Peyer's patch (tissue), 4 donors: ENCODE data around the gene AHR.

ENCODE experiments used
- POLR2A ChIP-seq, 2 donors: fragments of 450-650 bp; IDR thresholded peaks; one replicate each; pipeline ENCODE4 v1.5.1; 2017; ENCODE audit warnings: antibody characterized with exemption in 2 of 2, mild to moderate bottlenecking in 2 of 2, moderate library complexity in 2 of 2
- TF ChIP-seq, protein P1 (sequence below), 6 experiments: fragments of 450-650 bp in 4 of 6; fragments of 200-600 bp in 2 of 6; sonication (generic) in 1 of 6; IDR thresholded peaks; one replicate each; pipeline ENCODE4 v1.5.1; 2017 to 2019; ENCODE audit warnings: antibody characterized with exemption in 6 of 6, mild to moderate bottlenecking in 3 of 6, moderate library complexity in 1 of 6

DNA sequence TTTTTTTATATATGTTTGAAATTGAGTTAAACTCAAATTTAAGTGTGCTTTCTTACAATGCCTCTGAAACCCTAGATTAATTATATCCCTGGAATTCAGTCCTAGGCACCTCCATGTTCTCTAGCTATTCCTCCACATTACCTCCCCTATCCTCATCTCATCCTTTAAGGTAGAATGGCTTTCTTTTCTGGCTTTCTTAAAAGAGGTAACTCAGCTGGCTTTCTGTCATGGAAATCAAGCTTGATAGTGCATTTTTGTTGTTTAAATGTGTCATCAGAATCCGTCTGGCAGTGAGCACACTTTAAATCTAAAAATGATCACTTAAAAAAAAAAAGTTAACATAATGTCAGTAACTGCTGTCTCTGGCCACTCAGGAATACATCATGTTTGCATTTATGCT, 42.2 kb downstream of the AHR start:
- TF ChIP-seq, protein P1, sequence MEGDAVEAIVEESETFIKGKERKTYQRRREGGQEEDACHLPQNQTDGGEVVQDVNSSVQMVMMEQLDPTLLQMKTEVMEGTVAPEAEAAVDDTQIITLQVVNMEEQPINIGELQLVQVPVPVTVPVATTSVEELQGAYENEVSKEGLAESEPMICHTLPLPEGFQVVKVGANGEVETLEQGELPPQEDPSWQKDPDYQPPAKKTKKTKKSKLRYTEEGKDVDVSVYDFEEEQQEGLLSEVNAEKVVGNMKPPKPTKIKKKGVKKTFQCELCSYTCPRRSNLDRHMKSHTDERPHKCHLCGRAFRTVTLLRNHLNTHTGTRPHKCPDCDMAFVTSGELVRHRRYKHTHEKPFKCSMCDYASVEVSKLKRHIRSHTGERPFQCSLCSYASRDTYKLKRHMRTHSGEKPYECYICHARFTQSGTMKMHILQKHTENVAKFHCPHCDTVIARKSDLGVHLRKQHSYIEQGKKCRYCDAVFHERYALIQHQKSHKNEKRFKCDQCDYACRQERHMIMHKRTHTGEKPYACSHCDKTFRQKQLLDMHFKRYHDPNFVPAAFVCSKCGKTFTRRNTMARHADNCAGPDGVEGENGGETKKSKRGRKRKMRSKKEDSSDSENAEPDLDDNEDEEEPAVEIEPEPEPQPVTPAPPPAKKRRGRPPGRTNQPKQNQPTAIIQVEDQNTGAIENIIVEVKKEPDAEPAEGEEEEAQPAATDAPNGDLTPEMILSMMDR (IDR thresholded peaks at IDR 0.05): no peak
- TF ChIP-seq POLR2A (IDR thresholded peaks at IDR 0.05): no peak
